Peyer's patch (tissue), 4 donors: ENCODE results near the gene EML3. TPM values are rescaled to one million over a fixed set of nuclear protein-coding genes. Genes with fewer than 3 reads are reported as not detected.

ENCODE experiments used
- DNase-seq, 3 donors: peaks; one replicate each; pipeline ENCODE4 v3.0.0-alpha.2; 2017 to 2019
- H3K27ac ChIP-seq, 4 donors: fragments of 200-600 bp; sonication (generic); one replicate each; pipeline ENCODE4 v1.5.1; 2016 to 2019
- H3K27me3 ChIP-seq, 2 donors: fragments of 200-600 bp; sonication (generic); one replicate each; pipeline ENCODE4 v1.5.1; 2019
- H3K36me3 ChIP-seq, 3 donors: fragments of 200-600 bp; sonication (generic); one replicate each; pipeline ENCODE4 v1.5.1; 2016 to 2019
- H3K4me1 ChIP-seq, 4 donors: fragments of 200-600 bp; sonication (generic); one replicate each; pipeline ENCODE4 v1.5.1; 2016 to 2019
- H3K4me3 ChIP-seq, 4 donors: fragments of 200-600 bp; sonication (generic); 1 replicate in 3 of 4; 2 replicates in 1 of 4; pipeline ENCODE4 v1.5.1; 2016 to 2019; ENCODE audit warnings: mild to moderate bottlenecking in 1 of 4
- H3K9me3 ChIP-seq, 4 donors: fragments of 200-600 bp; sonication (generic); one replicate each; pipeline ENCODE4 v1.5.1; 2016 to 2019; ENCODE audit warnings: mild to moderate bottlenecking in 1 of 4
- POLR2A ChIP-seq, 2 donors: fragments of 450-650 bp; IDR thresholded peaks; one replicate each; pipeline ENCODE4 v1.5.1; 2017; ENCODE audit warnings: antibody characterized with exemption in 2 of 2, mild to moderate bottlenecking in 2 of 2, moderate library complexity in 2 of 2
- total RNA-seq, 4 donors: library from RNA; depleted of rRNA; stranded (reverse); fragments of >200 nt; gene quantifications; one replicate each; pipeline ENCODE4 v1.1.0, GENCODE V29; 2016
- TF ChIP-seq, protein P1 (sequence below), 6 experiments: fragments of 450-650 bp in 4 of 6; fragments of 200-600 bp in 2 of 6; sonication (generic) in 1 of 6; IDR thresholded peaks; one replicate each; pipeline ENCODE4 v1.5.1; 2017 to 2019; ENCODE audit warnings: antibody characterized with exemption in 6 of 6, mild to moderate bottlenecking in 3 of 6, moderate library complexity in 1 of 6

The EML3 gene
- total RNA-seq, 4 donors from 2014 or later = 41.3 to 128 (median 59.8) TPM

DNA sequence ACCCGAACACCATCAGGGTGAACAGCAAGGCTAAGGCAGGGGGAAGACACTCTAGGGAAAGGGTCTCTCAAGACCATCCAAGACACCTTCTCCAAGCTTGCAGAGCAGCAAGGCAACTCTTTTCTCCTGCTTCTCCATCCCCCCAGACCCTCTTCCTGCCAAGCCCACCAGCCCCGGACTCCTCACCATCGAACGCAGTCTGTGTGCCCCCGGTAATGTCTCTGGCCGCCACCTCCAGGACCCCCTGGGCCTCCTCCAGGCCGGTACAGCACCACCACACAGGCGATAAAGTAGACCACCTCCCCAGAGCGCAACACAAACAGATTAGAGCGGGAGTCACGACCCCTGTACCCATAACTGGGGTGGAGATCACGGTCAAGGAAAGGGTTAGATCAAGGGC is 3.8 kb downstream of the EML3 start:
- DNase-seq = no peak
- H3K36me3 ChIP-seq = peaks cover 0 to 10% (median 0%) of the 10 kb centered on the region in 3 donors
- TF ChIP-seq, protein P1, sequence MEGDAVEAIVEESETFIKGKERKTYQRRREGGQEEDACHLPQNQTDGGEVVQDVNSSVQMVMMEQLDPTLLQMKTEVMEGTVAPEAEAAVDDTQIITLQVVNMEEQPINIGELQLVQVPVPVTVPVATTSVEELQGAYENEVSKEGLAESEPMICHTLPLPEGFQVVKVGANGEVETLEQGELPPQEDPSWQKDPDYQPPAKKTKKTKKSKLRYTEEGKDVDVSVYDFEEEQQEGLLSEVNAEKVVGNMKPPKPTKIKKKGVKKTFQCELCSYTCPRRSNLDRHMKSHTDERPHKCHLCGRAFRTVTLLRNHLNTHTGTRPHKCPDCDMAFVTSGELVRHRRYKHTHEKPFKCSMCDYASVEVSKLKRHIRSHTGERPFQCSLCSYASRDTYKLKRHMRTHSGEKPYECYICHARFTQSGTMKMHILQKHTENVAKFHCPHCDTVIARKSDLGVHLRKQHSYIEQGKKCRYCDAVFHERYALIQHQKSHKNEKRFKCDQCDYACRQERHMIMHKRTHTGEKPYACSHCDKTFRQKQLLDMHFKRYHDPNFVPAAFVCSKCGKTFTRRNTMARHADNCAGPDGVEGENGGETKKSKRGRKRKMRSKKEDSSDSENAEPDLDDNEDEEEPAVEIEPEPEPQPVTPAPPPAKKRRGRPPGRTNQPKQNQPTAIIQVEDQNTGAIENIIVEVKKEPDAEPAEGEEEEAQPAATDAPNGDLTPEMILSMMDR (IDR thresholded peaks at IDR 0.05) = no peak
- TF ChIP-seq POLR2A (IDR thresholded peaks at IDR 0.05) = no peak
- H3K9me3 ChIP-seq = no peaks in the 10 kb centered on the region
- H3K27me3 ChIP-seq = no peaks in the 10 kb centered on the region
- H3K4me3 ChIP-seq = no peak overlapping the region
- no peak overlapping the region for H3K27ac ChIP-seq
- H3K4me1 ChIP-seq = peaks cover 3 to 24% (median 13%) of the 10 kb centered on the region in 4 donors

DNA sequence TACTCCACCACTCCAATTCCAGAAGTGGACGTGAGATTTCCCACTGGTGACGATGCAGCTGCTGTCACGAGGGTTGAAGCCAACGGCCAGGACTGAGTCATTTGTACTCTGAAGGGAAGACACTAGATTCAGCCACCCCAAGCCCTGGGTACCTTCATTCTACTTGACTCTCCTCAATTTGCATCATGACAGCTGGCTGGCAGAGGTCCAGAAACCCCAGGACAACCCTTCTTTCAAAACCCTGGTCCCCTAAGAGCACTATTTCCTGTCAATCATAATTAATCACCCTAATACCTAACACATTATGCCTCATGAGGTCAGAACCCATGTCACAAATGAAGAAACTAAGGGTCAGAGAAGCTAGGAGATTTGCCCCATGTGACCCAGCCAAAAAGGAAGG is 4.9 kb downstream of the EML3 start:
- Histone ChIP-seq H3K27ac (no peak overlapping the region), H3K27me3 (no peaks in the 10 kb centered on the region), H3K36me3 (peaks cover 0 to 10% (median 0%) of the 10 kb centered on the region in 3 donors), H3K9me3 (no peaks in the 10 kb centered on the region), H3K4me1 (peaks cover 3 to 24% (median 11%) of the 10 kb centered on the region in 4 donors), H3K4me3 (no peak overlapping the region)
- TF ChIP-seq, protein P1 (IDR thresholded peaks at IDR 0.05) = no peak
- no peak for TF ChIP-seq POLR2A (IDR thresholded peaks at IDR 0.05)
- DNase-seq = no peak

DNA sequence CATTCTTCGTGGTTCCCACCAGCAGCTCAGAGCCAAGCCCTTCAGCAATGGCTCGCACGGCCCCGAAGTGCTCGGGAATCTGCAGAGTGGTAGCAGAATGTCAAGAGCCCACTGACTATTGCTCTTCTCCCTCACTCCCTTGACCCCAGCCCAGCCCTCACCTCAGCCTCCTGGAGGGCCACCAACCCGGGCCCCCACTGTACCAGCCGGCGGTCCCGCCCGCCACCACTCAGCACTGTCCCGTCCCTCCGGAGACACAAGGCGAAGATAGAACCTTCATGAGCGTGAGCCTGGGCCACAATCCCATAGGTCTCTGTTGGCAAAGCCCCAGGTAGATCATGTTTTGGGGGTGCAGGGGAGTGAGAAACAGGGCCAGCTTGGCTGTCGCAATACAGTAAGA is 6.7 kb downstream of the EML3 start:
- Histone ChIP-seq H3K27ac (no peak overlapping the region), H3K9me3 (no peaks in the 10 kb centered on the region), H3K4me1 (peaks cover 0 to 20% (median 8%) of the 10 kb centered on the region in 4 donors), H3K27me3 (no peaks in the 10 kb centered on the region), H3K36me3 (peaks cover 0 to 10% (median 0%) of the 10 kb centered on the region in 3 donors), H3K4me3 (no peak overlapping the region)
- no peak for TF ChIP-seq POLR2A (IDR thresholded peaks at IDR 0.05)
- TF ChIP-seq, protein P1 (IDR thresholded peaks at IDR 0.05) = no peak
- no peak for DNase-seq

DNA sequence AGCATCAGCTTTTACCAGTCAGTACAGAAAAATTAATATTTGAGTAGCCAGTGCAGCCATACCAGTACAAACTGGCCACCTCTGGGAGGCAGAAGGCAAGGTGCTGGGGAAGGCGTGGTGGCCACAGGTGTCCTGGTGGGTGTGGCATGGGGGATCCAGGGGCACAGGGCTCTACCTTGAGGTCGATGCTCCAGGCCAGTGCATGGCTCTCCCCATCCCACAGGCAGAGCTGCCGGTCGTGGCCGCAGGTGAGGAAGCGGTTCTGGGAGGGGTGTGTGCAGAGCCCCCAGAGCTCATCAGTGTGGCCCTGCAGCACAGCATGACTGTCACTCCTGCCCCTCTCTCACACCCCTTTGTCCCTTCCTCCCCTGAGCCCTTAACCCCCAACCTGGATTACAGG is 7.1 kb downstream of the EML3 start:
- Histone ChIP-seq H3K9me3 (no peaks in the 10 kb centered on the region), H3K4me3 (no peak overlapping the region), H3K36me3 (peaks cover 0 to 10% (median 0%) of the 10 kb centered on the region in 3 donors), H3K27me3 (no peaks in the 10 kb centered on the region), H3K27ac (no peak overlapping the region), H3K4me1 (peaks cover 0 to 17% (median 5%) of the 10 kb centered on the region in 4 donors)
- no peak for DNase-seq
- no peak for TF ChIP-seq POLR2A (IDR thresholded peaks at IDR 0.05)
- TF ChIP-seq, protein P1 (IDR thresholded peaks at IDR 0.05) = no peak

DNA sequence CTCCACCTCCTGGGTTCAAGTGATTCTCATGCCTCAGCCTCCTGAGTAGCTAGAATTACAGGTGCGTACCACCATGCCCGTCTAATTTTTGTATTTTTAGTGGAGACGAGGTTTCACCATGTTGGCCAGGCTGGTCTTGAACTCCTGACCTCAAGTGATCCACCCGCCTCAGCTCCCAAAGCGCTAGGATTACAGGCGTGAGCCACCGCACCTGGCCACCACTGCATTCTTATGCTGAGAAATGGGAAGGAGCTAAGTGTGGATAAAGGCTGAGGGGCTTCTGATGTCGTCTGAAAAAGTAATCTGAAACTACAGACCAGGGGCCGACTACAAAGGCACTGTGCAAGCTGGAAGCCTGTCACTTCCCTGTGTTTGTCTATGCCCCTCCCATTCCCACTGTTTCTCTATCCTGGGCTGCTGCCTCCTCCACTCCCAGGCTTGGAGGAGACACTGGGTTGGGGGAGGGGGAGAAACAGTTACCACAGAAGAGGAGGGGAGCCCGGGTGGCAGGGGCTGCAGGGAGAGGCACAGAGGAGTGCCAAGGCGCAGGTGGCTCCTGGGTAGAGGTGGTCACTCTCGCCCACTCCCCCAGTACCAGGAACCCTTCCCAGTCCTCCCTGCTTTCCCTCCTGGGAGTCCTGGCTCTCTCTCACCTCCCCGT is 8.0 kb downstream of the EML3 start:
- DNase-seq = no peak
- no peak overlapping the region for H3K4me3 ChIP-seq
- H3K4me1 ChIP-seq = peaks cover 4 to 26% (median 10%) of the 10 kb centered on the region in 4 donors
- H3K27ac ChIP-seq = no peak overlapping the region
- H3K9me3 ChIP-seq = no peaks in the 10 kb centered on the region
- H3K27me3 ChIP-seq = no peaks in the 10 kb centered on the region
- TF ChIP-seq, protein P1 (IDR thresholded peaks at IDR 0.05) = no peak
- no peak for TF ChIP-seq POLR2A (IDR thresholded peaks at IDR 0.05)
- peaks cover 0 to 14% (median 0%) of the 10 kb centered on the region in 3 donors for H3K36me3 ChIP-seq
